HG02884 (cell line): Measurements from ENCODE around the gene UBR4.

Source experiments
- ATAC-seq: cut with Tn5 transposase; IDR thresholded peaks from one replicate; pipeline ENCODE4 v1.9.1; 2021; ENCODE audit warnings: mild to moderate bottlenecking, moderate library complexity; ENCODE audit not compliant: unreplicated experiment

UBR4 gene

DNA sequence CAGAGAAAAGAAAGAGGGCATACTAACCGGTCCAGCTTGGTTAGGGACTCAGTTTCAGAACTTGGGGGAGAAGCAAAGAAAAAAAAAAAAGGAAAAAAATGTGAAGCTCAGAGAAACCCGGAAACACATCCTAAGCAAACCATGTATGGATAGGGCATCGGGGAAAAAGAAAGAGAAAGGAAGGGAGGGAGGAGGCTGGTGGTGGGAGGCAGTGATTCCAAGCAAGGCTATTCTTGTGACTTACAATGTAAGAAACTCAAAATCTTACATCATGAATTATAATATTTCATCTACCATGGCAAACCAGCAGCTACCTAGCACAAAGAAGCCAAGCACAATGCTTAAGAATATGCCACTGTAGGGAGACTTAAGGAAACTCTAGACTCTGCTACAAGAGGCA is 60.3 kb downstream of the UBR4 start:
- ATAC-seq: no peak

DNA sequence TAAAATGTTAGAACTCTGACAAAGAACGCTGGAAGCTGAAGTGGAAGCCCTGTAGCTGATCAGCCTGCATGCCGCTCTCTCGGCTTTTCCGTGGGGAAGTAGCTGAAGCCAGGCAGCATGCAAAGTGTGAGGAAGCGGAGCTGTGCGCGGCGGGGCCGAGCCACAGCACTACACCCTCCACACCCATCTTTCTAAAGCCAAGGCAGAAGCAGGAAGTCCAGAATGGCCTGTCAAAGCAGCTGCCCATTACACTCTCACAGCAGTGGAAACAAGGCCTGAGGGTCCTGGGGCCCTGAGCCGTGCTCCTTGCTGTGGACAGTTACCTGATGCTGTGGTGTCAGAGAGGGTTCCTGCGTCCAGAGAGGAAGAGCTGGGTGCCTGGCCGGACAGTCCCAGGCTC is 69.6 kb downstream of the UBR4 start:
- ATAC-seq: no peak

- no peak for ATAC-seq
Measured at GRCh38 chr1:19139711-19140110, 70.4 kb downstream of the UBR4 start.

GRCh38 chr1:19138958-19139581 is 71.0 kb downstream of the UBR4 start:
- ATAC-seq: no peak

DNA sequence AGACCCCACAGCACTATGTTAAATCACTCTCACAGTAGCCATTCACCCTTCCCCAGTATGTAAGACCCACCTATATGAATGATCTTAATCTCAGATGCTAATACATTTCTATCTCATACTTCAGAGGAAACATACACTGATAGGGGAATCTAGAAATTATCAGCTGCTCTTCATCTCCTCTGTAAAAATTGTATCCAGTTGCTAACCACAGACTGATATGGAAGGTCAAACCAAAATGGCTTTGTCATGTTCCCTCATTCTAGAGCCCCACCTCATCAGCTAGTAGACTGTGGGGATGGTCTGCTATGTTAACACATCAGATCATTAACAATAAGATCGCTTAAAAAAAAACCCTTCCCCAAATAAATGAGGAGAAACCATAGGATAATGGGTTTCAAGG is 71.7 kb downstream of the UBR4 start:
- no peak for ATAC-seq

DNA sequence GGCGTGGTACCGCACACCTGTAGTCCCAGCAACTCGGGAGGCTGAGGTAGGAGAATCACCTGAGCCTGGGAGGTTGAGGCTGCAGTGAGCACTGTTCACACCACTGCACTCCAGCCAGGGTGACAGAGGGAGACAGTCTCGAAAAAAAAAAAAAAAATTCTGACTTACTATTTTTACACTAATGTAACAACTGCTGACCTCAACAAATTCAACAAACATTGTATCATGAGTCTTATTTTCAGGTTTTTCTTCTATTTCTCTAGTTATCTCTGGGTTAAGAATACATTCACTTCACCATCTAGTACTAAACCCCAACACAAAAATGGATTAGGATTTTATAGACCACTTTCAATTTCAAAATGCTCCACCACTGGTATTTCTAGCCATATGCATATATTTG is 72.9 kb downstream of the UBR4 start:
- ATAC-seq: no peak

DNA sequence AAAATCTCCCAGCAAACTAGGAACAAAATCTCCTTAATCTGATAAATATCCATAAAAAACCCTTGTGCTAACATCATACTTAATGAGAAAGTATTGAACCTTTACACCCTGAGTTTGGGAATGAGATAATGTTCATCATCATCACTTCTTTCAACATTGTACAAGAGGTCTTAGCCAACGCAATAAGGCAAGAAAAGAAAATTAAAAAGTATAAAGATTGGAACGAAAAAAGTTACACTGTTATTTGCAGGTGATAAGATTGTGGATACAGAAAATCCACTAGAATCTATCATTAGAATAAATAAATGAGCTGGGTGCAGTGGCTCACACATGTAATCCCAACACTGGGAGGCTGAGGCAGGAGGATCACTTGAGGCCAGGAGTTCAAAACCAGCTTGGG is 76.7 kb downstream of the UBR4 start:
- ATAC-seq: no peak

- ATAC-seq: no peak
Measured at GRCh38 chr1:19130468-19130867, 79.6 kb downstream of the UBR4 start.

DNA sequence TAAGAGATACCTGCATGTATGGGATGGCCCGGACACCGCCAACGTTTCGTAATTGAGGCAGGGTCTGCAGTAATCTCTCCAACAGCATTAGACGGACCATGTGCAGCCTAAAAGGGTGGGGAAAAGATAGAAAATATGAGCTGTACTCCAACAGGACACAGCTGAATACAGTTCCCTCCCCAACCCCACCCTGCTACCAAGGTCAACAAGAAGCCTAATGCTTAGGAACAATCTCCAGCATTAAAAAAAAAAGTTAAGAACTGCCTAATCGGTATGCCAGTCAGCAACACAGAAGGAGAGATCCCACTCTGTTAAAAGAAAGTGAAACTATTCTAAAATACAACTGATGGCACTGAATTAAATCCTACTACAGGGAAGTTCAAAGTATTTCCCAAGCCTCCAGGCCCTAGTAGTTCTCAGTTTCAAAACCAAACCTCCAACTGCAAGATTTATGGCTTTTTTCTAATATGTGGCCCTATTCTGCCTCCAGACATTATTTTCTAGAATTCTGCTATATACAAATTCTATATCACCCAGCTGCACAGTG is 81.0 kb downstream of the UBR4 start:
- no peak for ATAC-seq

- ATAC-seq: no peak
Measured at GRCh38 chr1:19124273-19124672, 85.8 kb downstream of the UBR4 start.

GRCh38 chr1:19123837-19124236 is 86.2 kb downstream of the UBR4 start:
- no peak for ATAC-seq

DNA sequence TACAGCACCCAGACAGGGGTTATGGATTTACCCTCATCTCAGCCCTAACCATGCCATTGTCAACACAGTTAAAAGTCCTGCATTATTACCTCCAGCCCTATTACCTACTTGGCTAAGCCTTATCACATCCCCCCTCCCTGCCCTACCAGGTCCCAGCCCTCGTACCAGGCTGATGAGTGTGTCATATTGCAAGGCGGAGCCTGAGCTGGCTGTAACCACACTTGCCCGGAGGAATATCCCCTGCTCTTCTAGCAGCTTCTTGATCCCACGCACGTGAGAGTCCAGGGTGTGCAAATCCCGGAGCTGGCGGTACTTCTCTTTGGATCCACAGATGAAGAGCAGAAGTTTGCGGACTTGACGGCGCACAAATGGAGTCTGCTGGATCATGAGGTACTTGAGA is 87.4 kb downstream of the UBR4 start:
- no peak for ATAC-seq

DNA sequence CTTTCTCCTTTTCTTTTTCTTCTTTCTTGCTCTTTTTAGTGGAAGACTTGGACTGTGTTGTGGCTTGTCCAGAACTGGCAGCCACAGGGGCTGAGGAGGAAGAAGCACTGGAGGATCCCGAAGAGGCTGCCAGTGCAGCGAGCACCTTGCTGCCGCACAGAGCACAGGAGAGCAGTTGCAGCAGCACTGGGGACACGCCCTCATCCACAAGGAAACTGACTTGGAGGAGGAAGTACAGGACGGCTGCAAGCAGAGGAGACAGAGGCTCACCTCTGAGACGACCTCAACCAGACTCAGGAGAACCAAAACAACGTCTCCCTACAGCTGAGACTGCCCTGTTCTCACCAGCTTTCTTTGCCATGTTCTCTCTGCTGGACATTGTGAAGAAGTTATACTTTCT is 88.9 kb downstream of the UBR4 start:
- no peak for ATAC-seq

DNA sequence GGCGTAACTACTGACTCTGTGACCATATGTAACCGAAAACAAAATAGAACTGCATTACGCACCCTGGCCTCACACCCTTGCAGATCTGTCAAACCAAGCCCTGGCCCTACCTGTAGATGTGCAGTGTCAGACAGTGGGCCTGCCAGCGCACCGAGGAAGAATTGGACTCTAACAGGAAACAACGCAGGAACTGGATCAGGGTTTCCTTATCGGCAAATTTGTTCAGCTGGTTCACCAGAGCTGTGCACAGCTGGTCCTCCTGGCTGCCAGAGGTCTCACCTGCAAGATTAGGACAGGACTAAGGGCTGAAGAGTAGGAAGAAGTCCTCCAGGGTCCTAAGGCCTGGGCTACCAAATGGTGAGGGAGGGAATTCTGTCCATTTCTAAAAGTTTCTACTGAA is 90.0 kb downstream of the UBR4 start:
- ATAC-seq: no peak

- ATAC-seq: no peak
Measured at GRCh38 chr1:19115082-19115808, 94.8 kb downstream of the UBR4 start.

- no peak for ATAC-seq
Measured at GRCh38 chr1:19113697-19114092, 96.4 kb downstream of the UBR4 start.

- ATAC-seq: no peak
Measured at GRCh38 chr1:19112891-19113696, 97.0 kb downstream of the UBR4 start.

GRCh38 chr1:19110257-19110927 is 99.7 kb downstream of the UBR4 start:
- no peak for ATAC-seq

DNA sequence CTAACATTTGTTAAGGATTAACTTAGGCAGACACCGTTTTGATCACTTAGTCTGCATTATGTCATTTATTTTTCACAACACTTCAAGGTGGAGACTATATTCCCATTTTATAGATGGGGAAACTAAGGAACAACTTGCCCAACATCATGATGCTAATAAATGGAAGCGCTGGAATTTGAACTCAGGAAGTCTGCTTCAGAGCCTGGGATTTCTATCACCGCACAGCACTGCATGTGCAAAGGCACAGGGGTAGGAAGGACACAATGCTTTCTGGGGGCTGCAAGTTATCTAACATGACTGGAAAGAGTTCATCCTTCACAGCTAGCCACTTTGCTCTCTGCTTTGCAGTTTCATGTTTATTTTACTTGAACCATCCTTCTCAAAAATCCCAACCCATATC is 100.5 kb downstream of the UBR4 start:
- no peak for ATAC-seq

DNA sequence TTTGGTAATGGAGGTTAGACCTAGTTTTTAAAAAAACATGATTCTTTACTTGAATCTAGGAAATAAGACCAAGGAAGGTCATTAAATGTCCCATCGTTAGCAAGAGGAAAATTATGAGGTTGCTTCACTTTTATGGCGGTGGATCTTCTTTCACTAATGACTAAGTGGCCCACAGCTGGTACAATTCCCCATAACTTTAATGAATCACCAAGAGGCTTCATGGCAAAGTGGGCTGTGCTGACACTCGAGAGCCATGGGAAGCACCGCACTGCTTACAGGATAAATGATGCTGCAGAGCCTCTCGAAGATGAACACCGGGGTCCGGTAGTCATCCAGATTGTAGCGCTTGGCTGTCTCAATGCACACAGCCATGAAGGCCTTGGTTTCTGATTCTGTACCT is 108.8 kb downstream of the UBR4 start:
- ATAC-seq: no peak

DNA sequence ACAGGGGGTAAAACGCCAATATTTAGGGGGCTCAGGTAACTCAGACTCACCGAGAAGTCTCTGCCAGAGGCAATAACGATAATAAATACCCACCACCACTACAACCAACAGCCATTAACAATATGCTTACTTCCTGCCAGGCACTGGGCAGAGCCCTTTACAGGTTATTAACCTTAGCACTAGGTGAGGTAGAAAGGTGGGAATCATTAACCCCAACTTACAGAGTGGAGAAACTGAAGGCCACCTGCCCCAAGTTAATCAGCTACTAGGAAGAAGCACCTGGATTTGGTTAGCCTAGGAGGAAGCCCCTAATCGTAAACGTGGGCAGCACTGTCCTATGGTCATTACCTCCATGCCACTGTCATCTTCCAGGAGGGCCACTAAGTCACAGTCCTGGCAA is 110.0 kb downstream of the UBR4 start:
- no peak for ATAC-seq
